ENCODE results near the gene LPCAT3. TPM values are rescaled to one million over a fixed set of nuclear protein-coding genes. Genes with fewer than 3 reads are reported as not detected.

The LPCAT3 gene
- total and polyA plus RNA-seq, 2 of the 13 experiments (the other 11 are each of a cell fraction or from before 2014, with no cell fraction given), result 44.5 to 64.3 TPM

- TF ChIP-seq ZNF512B (CRISPR knock-in tag; IDR thresholded peaks at IDR 0.05; ENCODE audit: borderline replicate concordance), result no peak
- 0 out of 2 replicates have a peak, but pooled peaks have one; percentile 40 for TF ChIP-seq HOXA5 (CRISPR knock-in tag; IDR thresholded peaks at IDR 0.05)
- TF ChIP-seq DZIP1 (CRISPR knock-in tag; IDR thresholded peaks at IDR 0.05), result no peak
- no peak for TF ChIP-seq ZNF766 (CRISPR knock-in tag; IDR thresholded peaks at IDR 0.05; ENCODE audit: borderline replicate concordance)
- no peak for TF ChIP-seq ZNF337 (CRISPR knock-in tag; IDR thresholded peaks at IDR 0.05; ENCODE audit: borderline replicate concordance, low read depth)
- 0 out of 2 replicates have a peak, but pooled peaks have one; percentile 37 for TF ChIP-seq ZFP37 (CRISPR knock-in tag; IDR thresholded peaks at IDR 0.05; ENCODE audit: borderline replicate concordance)
- no peak for TF ChIP-seq ZNF160 (CRISPR knock-in tag; IDR thresholded peaks at IDR 0.05)
- peak; percentile 97 for TF ChIP-seq NFE2L1 (CRISPR knock-in tag; IDR thresholded peaks at IDR 0.05; ENCODE audit: borderline replicate concordance)
- no peak for TF ChIP-seq ZNF543 (CRISPR knock-in tag; IDR thresholded peaks at IDR 0.05)
- no peak for TF ChIP-seq MED8 (CRISPR knock-in tag; IDR thresholded peaks at IDR 0.05; ENCODE audit: insufficient replicate concordance)
- TF ChIP-seq ZSCAN21 (CRISPR knock-in tag; IDR thresholded peaks at IDR 0.05; ENCODE audit: borderline replicate concordance), result no peak
- no peak for TF ChIP-seq ZNF674 (CRISPR knock-in tag; IDR thresholded peaks at IDR 0.05; ENCODE audit: low read depth)
- peak; percentile 50; the same call in 1 of the 2 replicates for TF ChIP-seq GATAD1 (CRISPR knock-in tag; IDR thresholded peaks at IDR 0.05)
- TF ChIP-seq, protein P1, sequence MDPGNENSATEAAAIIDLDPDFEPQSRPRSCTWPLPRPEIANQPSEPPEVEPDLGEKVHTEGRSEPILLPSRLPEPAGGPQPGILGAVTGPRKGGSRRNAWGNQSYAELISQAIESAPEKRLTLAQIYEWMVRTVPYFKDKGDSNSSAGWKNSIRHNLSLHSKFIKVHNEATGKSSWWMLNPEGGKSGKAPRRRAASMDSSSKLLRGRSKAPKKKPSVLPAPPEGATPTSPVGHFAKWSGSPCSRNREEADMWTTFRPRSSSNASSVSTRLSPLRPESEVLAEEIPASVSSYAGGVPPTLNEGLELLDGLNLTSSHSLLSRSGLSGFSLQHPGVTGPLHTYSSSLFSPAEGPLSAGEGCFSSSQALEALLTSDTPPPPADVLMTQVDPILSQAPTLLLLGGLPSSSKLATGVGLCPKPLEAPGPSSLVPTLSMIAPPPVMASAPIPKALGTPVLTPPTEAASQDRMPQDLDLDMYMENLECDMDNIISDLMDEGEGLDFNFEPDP (CRISPR knock-in tag; conservative IDR thresholded peaks at IDR 0.05), result no peak
- TF ChIP-seq ZNF589 (CRISPR knock-in tag; conservative IDR thresholded peaks at IDR 0.05), result no peak
- TF ChIP-seq SNAPC2 (CRISPR knock-in tag; IDR thresholded peaks at IDR 0.05), result no peak
These were observed 42.2 kb upstream of the LPCAT3 start, which contains the start of gene C1S (continued) for GRCh38 chr12:7060353-7060954.

Measured in HepG2 (cell line).